Inflammatory macrophage treated with lipopolysaccharide for 1 hour (primary cell): ENCODE measurements around the gene FAM210A.
"Not testable (repeated sequence)": the region's sequence is repeated elsewhere in the genome, so short reads cannot be mapped to it uniquely, and the experiment has no call there.

Experiments
- DNase-seq, 2 donors: peaks; one replicate each; pipeline ENCODE4 v3.0.0-alpha.2; 2020 to 2022

Gene FAM210A

GRCh38 chr18:13700153-13700552 is 26.2 kb downstream of the FAM210A start:
- DNase-seq, result no peak

- DNase-seq, result no peak
Observed at GRCh38 chr18:13696961-13697360, 29.4 kb downstream of the FAM210A start.

- not testable (repeated sequence) for DNase-seq
Observed at GRCh38 chr18:13695337-13695736, 31.0 kb downstream of the FAM210A start.

- not testable (repeated sequence) for DNase-seq
Observed at GRCh38 chr18:13690060-13690459, 36.3 kb downstream of the FAM210A start.

GRCh38 chr18:13688191-13689136 is 37.9 kb downstream of the FAM210A start:
- DNase-seq, result no peak

GRCh38 chr18:13684546-13684945 is 41.8 kb downstream of the FAM210A start:
- DNase-seq, result no peak

GRCh38 chr18:13681701-13682100 is 44.7 kb downstream of the FAM210A start:
- DNase-seq, result no peak

- DNase-seq, result peak in 1 of 2 donors; percentile 6
Observed at GRCh38 chr18:13680612-13681011, 45.7 kb downstream of the FAM210A start.

- not testable (repeated sequence) for DNase-seq
Observed at GRCh38 chr18:13677350-13677749, 49.0 kb downstream of the FAM210A start.

GRCh38 chr18:13676471-13676870 is 49.9 kb downstream of the FAM210A start:
- no peak for DNase-seq

GRCh38 chr18:13672657-13673056 is 53.7 kb downstream of the FAM210A start:
- DNase-seq, result no peak

GRCh38 chr18:13661779-13662256 is 64.5 kb downstream of the FAM210A start:
- no peak for DNase-seq

- no peak for DNase-seq
Observed at GRCh38 chr18:13661051-13661778, 65.1 kb downstream of the FAM210A start.

- DNase-seq, result no peak
Observed at GRCh38 chr18:13660510-13660909, 65.8 kb downstream of the FAM210A start.

GRCh38 chr18:13658436-13659204 is 67.7 kb downstream of the FAM210A start:
- no peak for DNase-seq

GRCh38 chr18:13657974-13658373 is 68.4 kb downstream of the FAM210A start:
- DNase-seq, result no peak

GRCh38 chr18:13653746-13654433 is 72.5 kb downstream of the FAM210A start:
- DNase-seq, result no peak

GRCh38 chr18:13649397-13650390 is 76.7 kb downstream of the FAM210A start:
- DNase-seq, result no peak

- no peak for DNase-seq
Observed at GRCh38 chr18:13647761-13648160, 78.6 kb downstream of the FAM210A start.

- DNase-seq, result no peak
Observed at GRCh38 chr18:13646633-13647032, 79.7 kb downstream of the FAM210A start.

- DNase-seq, result no peak
Observed at GRCh38 chr18:13645093-13645492, 81.3 kb downstream of the FAM210A start.
